ENCODE measurements around the gene CXCL5.
"Not testable (repeated sequence)": the region's sequence is repeated elsewhere in the genome, so short reads cannot be mapped to it uniquely, and the experiment has no call there.

Gene CXCL5

GRCh38 chr4:74015126-74015780 is 16.8 kb upstream of the CXCL5 start:
- DNase-seq (ENCODE audit: low read depth), result no peak

GRCh38 chr4:74014332-74014731 is 15.9 kb upstream of the CXCL5 start:
- DNase-seq (ENCODE audit: low read depth), result no peak

- no peak for DNase-seq (ENCODE audit: low read depth)
Observed at GRCh38 chr4:74013264-74013663, 14.8 kb upstream of the CXCL5 start.

GRCh38 chr4:74012130-74012529 is 13.7 kb upstream of the CXCL5 start:
- DNase-seq (ENCODE audit: low read depth), result no peak

- DNase-seq (ENCODE audit: low read depth), result no peak
Observed at GRCh38 chr4:74009307-74009706, 10.8 kb upstream of the CXCL5 start.

GRCh38 chr4:74006009-74006476 is 7.6 kb upstream of the CXCL5 start:
- no peak for DNase-seq (ENCODE audit: low read depth)

GRCh38 chr4:74005528-74005927 is 7.1 kb upstream of the CXCL5 start:
- no peak for DNase-seq (ENCODE audit: low read depth)

GRCh38 chr4:74004668-74005067 is 6.2 kb upstream of the CXCL5 start:
- DNase-seq (ENCODE audit: low read depth), result no peak

GRCh38 chr4:74000301-74000700 is 1.8 kb upstream of the CXCL5 start:
- DNase-seq (ENCODE audit: low read depth), result no peak

GRCh38 chr4:73992050-73992449 is 6.4 kb downstream of the CXCL5 start:
- DNase-seq (ENCODE audit: low read depth), result no peak

GRCh38 chr4:73991742-73992000 is 6.8 kb downstream of the CXCL5 start:
- no peak for DNase-seq (ENCODE audit: low read depth)

GRCh38 chr4:73990988-73991741 is 7.3 kb downstream of the CXCL5 start:
- DNase-seq (ENCODE audit: low read depth), result no peak

GRCh38 chr4:73989928-73990327 is 8.5 kb downstream of the CXCL5 start:
- no peak for DNase-seq (ENCODE audit: low read depth)

GRCh38 chr4:73989031-73989430 is 9.4 kb downstream of the CXCL5 start:
- DNase-seq (ENCODE audit: low read depth), result no peak

GRCh38 chr4:73988061-73988460 is 10.4 kb downstream of the CXCL5 start, which contains the start of gene PPBP:
Gene PPBP (minus strand): TSS chr4:73988190. CDS start chr4:73988103, 87 bp downstream.
- no peak for DNase-seq (ENCODE audit: low read depth)

- no peak for DNase-seq (ENCODE audit: low read depth)
Observed at GRCh38 chr4:73985528-73985852, 13.0 kb downstream of the CXCL5 start.

GRCh38 chr4:73984736-73985527 is 13.5 kb downstream of the CXCL5 start:
- DNase-seq (ENCODE audit: low read depth), result no peak

GRCh38 chr4:73981175-73981574 is 17.3 kb downstream of the CXCL5 start:
- DNase-seq (ENCODE audit: low read depth), result not testable (repeated sequence)

- DNase-seq (ENCODE audit: low read depth), result no peak
Observed at GRCh38 chr4:73979407-73979957, 19.0 kb downstream of the CXCL5 start.

GRCh38 chr4:73978886-73979285 is 19.6 kb downstream of the CXCL5 start:
- DNase-seq (ENCODE audit: low read depth), result no peak

- no peak for DNase-seq (ENCODE audit: low read depth)
Observed at GRCh38 chr4:73976716-73977115, 21.8 kb downstream of the CXCL5 start.

GRCh38 chr4:73976217-73976616 is 22.3 kb downstream of the CXCL5 start:
- no peak for DNase-seq (ENCODE audit: low read depth)

- DNase-seq (ENCODE audit: low read depth), result no peak
Observed at GRCh38 chr4:73974352-73974751, 24.1 kb downstream of the CXCL5 start.

Data from activated T-helper 9 cell treated with anti-CD3 and anti-CD28 coated beads, Interleukin-2, amount 50 U/mL, for 16 hours (primary cell).